Neural cell (in vitro differentiated cells): Measurements from ENCODE around the gene GLB1L2. TPM values are rescaled to one million over a fixed set of nuclear protein-coding genes. Genes with fewer than 3 reads are reported as not detected.

Source experiments
- H2AFZ ChIP-seq: fragments of 200-600, 300-800 bp; sonication (generic), shearing (Covaris generic); 2 replicates; pipeline ENCODE4 v1.6.0; 2014; ENCODE audit warnings: low read depth, mild to moderate bottlenecking, antibody characterized with exemption, low read length, moderate library complexity
- H3F3A ChIP-seq: fragments of 200-600 bp; shearing (Covaris generic); 2 replicates; pipeline ENCODE4 v1.6.1; 2016; ENCODE audit warnings: mild to moderate bottlenecking, moderate library complexity, mixed read lengths, antibody characterized with exemption, low read length; ENCODE audit not compliant: insufficient read depth, poor library complexity, severe bottlenecking
- H3K27ac ChIP-seq: fragments of 200-600, 300-800 bp; sonication (generic), shearing (Covaris generic); 2 replicates; pipeline ENCODE4 v1.5.1; 2014; ENCODE audit warnings: mild to moderate bottlenecking, low read length, moderate library complexity
- H3K27me3 ChIP-seq: fragments of 300-800, 200-600 bp; sonication (generic), shearing (Covaris generic); 2 replicates; pipeline ENCODE4 v1.6.0; 2014; ENCODE audit warnings: mild to moderate bottlenecking, low read depth, low read length, moderate library complexity; ENCODE audit not compliant: insufficient read depth
- H3K36me3 ChIP-seq: fragments of 300-800, 200-600 bp; sonication (generic), shearing (Covaris generic); 2 replicates; pipeline ENCODE4 v1.5.1; 2014; ENCODE audit warnings: mild to moderate bottlenecking, antibody characterized with exemption, low read length, moderate library complexity; ENCODE audit not compliant: insufficient read depth
- H3K4me2 ChIP-seq: fragments of 300-800, 200-600 bp; sonication (generic), shearing (Covaris generic); 2 replicates; pipeline ENCODE4 v1.6.0; 2014; ENCODE audit warnings: mild to moderate bottlenecking, low read length
- H3K4me3 ChIP-seq: fragments of 300-800, 200-600 bp; sonication (generic), shearing (Covaris generic); 2 replicates; pipeline ENCODE4 v1.5.1; 2014; ENCODE audit warnings: mild to moderate bottlenecking, low read length, moderate library complexity
- H3K79me2 ChIP-seq: fragments of 200-600 bp; shearing (Covaris generic); replicated peaks from 2 replicates; pipeline ENCODE4 v1.6.0; 2014; ENCODE audit warnings: mild to moderate bottlenecking, low read length, moderate library complexity; ENCODE audit not compliant: insufficient read depth
- H3K9ac ChIP-seq: fragments of 300-800, 200-600 bp; sonication (generic), shearing (Covaris generic); 2 replicates; pipeline ENCODE4 v1.6.1; 2016; ENCODE audit warnings: mild to moderate bottlenecking, low read length, mixed read lengths
- H3K9me2 ChIP-seq: fragments of 200-600 bp; shearing (Covaris generic); 2 replicates; pipeline ENCODE4 v1.6.1; 2016; ENCODE audit warnings: mild to moderate bottlenecking, low read length, mixed read lengths; ENCODE audit not compliant: insufficient read depth
- H3K9me3 ChIP-seq: fragments of 200-600, 300-800 bp; sonication (generic), shearing (Covaris generic); 2 replicates; pipeline ENCODE4 v1.6.1; 2016; ENCODE audit warnings: mild to moderate bottlenecking, mixed run types, low read length, moderate library complexity, mixed read lengths
- H4K20me1 ChIP-seq: fragments of 200-600 bp; shearing (Covaris generic); 2 replicates; pipeline ENCODE4 v1.6.1; 2016; ENCODE audit warnings: mild to moderate bottlenecking, mixed run types; ENCODE audit not compliant: insufficient read depth
- EP300 ChIP-seq: fragments of 450-650 bp; conservative IDR thresholded peaks from 2 replicates; pipeline ENCODE4 v1.6.1; 2014; ENCODE audit warnings: antibody characterized with exemption, mild to moderate bottlenecking, moderate library complexity; ENCODE audit not compliant: poor library complexity, severe bottlenecking
- EZH2 ChIP-seq: fragments of 200-600, 300-800 bp; shearing (Covaris generic), sonication (generic); IDR thresholded peaks from 2 replicates; pipeline ENCODE4 v1.6.1; 2014; ENCODE audit warnings: antibody characterized with exemption, low read length, borderline replicate concordance, mild to moderate bottlenecking; ENCODE audit not compliant: insufficient read depth, poor library complexity, severe bottlenecking
- MXI1 ChIP-seq: fragments of 450-650 bp; conservative IDR thresholded peaks from 2 replicates; pipeline ENCODE4 v1.6.1; 2014; ENCODE audit warnings: antibody characterized with exemption, mild to moderate bottlenecking; ENCODE audit not compliant: poor library complexity, severe bottlenecking
- POLR2AphosphoS5 ChIP-seq: IDR thresholded peaks from 2 replicates; pipeline ENCODE4 v1.6.1; 2012
- RAD21 ChIP-seq: fragments of 450-650 bp; conservative IDR thresholded peaks from 2 replicates; pipeline ENCODE4 v1.6.1; 2014; ENCODE audit warnings: antibody characterized with exemption, mild to moderate bottlenecking, moderate library complexity
- SMC3 ChIP-seq: fragments of 450-650 bp; conservative IDR thresholded peaks from 2 replicates; pipeline ENCODE4 v1.6.1; 2014; ENCODE audit warnings: antibody characterized with exemption, mild to moderate bottlenecking, moderate library complexity; ENCODE audit not compliant: poor library complexity
- TAF1 ChIP-seq: IDR thresholded peaks from 2 replicates; pipeline ENCODE4 v1.6.1; 2012; ENCODE audit warnings: low read depth
- polyA plus RNA-seq: library from polyadenylated mRNA; depleted of rRNA; stranded (reverse); fragments of >200 nt; gene quantifications from 2 replicates; pipeline ENCODE4 v1.2.3, GENCODE V29; 2014
- TF ChIP-seq, protein P1 (sequence below): fragments of 450-650 bp; IDR thresholded peaks from 2 replicates; pipeline ENCODE4 v1.5.1; 2014; ENCODE audit warnings: antibody characterized with exemption, mild to moderate bottlenecking, moderate library complexity; ENCODE audit not compliant: poor library complexity, severe bottlenecking
- TF ChIP-seq, protein P2 (sequence below): IDR thresholded peaks from 2 replicates; pipeline ENCODE4 v1.6.1; 2012; ENCODE audit warnings: borderline replicate concordance

GLB1L2 gene
- polyA plus RNA-seq, 1 donor from 2014 or later, result 1.6 TPM

DNA sequence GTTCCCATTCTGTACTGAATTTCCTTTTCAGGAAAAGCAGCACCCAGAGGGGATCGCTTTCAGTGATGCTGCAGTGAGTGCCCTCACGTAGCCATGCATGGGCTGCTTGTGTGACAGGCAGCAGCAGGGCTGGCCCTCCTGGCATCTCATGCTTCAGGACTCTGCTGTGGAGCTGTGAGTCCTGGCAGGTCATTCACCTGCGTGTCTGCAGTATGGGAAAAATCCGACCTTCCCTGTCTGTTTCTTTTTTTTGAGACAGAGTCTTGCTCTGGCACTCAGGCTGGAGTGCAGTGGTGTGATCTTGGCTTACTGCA is 13.4 kb downstream of the GLB1L2 start:
- H3K27me3 ChIP-seq, result no peaks in the 10 kb centered on the region
- TF ChIP-seq EZH2, result no peak
- no peak for TF ChIP-seq TAF1
- TF ChIP-seq EP300, result no peak
- TF ChIP-seq POLR2AphosphoS5, result no peak
- no peak for TF ChIP-seq MXI1
- TF ChIP-seq, protein P1, sequence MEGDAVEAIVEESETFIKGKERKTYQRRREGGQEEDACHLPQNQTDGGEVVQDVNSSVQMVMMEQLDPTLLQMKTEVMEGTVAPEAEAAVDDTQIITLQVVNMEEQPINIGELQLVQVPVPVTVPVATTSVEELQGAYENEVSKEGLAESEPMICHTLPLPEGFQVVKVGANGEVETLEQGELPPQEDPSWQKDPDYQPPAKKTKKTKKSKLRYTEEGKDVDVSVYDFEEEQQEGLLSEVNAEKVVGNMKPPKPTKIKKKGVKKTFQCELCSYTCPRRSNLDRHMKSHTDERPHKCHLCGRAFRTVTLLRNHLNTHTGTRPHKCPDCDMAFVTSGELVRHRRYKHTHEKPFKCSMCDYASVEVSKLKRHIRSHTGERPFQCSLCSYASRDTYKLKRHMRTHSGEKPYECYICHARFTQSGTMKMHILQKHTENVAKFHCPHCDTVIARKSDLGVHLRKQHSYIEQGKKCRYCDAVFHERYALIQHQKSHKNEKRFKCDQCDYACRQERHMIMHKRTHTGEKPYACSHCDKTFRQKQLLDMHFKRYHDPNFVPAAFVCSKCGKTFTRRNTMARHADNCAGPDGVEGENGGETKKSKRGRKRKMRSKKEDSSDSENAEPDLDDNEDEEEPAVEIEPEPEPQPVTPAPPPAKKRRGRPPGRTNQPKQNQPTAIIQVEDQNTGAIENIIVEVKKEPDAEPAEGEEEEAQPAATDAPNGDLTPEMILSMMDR, result no peak
- TF ChIP-seq SMC3, result no peak
- no peak for TF ChIP-seq RAD21
- TF ChIP-seq, protein P2, sequence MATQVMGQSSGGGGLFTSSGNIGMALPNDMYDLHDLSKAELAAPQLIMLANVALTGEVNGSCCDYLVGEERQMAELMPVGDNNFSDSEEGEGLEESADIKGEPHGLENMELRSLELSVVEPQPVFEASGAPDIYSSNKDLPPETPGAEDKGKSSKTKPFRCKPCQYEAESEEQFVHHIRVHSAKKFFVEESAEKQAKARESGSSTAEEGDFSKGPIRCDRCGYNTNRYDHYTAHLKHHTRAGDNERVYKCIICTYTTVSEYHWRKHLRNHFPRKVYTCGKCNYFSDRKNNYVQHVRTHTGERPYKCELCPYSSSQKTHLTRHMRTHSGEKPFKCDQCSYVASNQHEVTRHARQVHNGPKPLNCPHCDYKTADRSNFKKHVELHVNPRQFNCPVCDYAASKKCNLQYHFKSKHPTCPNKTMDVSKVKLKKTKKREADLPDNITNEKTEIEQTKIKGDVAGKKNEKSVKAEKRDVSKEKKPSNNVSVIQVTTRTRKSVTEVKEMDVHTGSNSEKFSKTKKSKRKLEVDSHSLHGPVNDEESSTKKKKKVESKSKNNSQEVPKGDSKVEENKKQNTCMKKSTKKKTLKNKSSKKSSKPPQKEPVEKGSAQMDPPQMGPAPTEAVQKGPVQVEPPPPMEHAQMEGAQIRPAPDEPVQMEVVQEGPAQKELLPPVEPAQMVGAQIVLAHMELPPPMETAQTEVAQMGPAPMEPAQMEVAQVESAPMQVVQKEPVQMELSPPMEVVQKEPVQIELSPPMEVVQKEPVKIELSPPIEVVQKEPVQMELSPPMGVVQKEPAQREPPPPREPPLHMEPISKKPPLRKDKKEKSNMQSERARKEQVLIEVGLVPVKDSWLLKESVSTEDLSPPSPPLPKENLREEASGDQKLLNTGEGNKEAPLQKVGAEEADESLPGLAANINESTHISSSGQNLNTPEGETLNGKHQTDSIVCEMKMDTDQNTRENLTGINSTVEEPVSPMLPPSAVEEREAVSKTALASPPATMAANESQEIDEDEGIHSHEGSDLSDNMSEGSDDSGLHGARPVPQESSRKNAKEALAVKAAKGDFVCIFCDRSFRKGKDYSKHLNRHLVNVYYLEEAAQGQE, result no peak
- no peaks in the 10 kb centered on the region for H3F3A ChIP-seq
- no peaks in the 10 kb centered on the region for H3K79me2 ChIP-seq
- H3K9ac ChIP-seq, result no peak overlapping the region
- no peak overlapping the region for H2AFZ ChIP-seq
- no peak overlapping the region for H3K4me3 ChIP-seq
- no peaks in the 10 kb centered on the region for H3K9me3 ChIP-seq
- H4K20me1 ChIP-seq, result no peaks in the 10 kb centered on the region
- no peaks in the 10 kb centered on the region for H3K9me2 ChIP-seq
- no peak overlapping the region for H3K27ac ChIP-seq
- no peak overlapping the region for H3K4me2 ChIP-seq
- H3K36me3 ChIP-seq, result no peaks in the 10 kb centered on the region

DNA sequence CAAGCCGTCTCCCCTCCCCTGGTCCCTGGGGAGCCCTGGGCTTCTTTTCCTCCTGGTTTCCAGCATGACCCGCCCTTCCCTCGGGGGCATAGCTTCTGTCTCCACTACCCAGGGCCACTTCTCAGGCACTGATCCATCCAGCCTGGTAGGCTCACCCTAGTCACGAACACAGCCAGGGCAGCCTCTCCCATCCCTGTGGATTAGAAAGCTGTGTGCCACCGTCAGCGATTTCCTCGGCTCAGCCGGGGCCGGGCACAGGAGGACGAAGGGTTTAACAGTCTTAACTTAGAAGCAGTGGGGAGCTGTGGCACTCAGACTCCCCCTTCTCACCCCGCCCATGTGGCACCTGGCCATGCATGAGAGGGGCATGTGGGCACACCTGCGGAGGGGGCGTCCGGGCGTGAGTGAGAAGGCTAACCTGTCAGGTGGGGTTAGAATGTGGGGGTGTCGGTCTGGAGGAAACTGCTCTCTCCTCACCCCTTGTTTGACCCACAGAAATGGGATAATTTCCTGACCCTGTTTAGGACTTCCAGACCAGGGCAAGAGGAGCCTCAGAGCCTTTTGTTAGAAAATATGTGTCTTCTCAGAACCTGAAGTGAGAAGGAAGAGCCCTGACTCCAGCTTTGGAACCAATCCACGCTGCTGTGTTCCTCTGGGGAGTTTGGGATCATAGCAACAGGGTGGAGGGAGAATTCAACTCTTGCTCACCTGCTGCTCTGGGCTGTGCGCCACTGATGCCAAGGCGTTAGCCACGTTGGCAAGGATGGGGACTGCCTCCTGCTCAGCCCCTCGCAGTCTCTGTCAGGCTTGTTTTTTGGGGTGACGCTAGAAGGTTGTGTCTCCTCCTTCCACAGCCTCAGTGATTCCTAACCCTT is 14.6 kb downstream of the GLB1L2 start:
- H3K4me2 ChIP-seq, result no peak overlapping the region
- H3K4me3 ChIP-seq, result no peak overlapping the region
- H3K79me2 ChIP-seq, result no peaks in the 10 kb centered on the region
- no peaks in the 10 kb centered on the region for H3K9me2 ChIP-seq
- no peak for TF ChIP-seq EZH2
- no peak for TF ChIP-seq RAD21
- TF ChIP-seq, protein P1, result no peak
- TF ChIP-seq POLR2AphosphoS5, result no peak
- TF ChIP-seq MXI1, result no peak
- TF ChIP-seq, protein P2, result no peak
- TF ChIP-seq TAF1, result no peak
- no peak for TF ChIP-seq EP300
- no peak for TF ChIP-seq SMC3
- H3K9ac ChIP-seq, result no peak overlapping the region
- no peak overlapping the region for H2AFZ ChIP-seq
- H3K36me3 ChIP-seq, result no peaks in the 10 kb centered on the region
- no peaks in the 10 kb centered on the region for H3K27me3 ChIP-seq
- H3K9me3 ChIP-seq, result no peaks in the 10 kb centered on the region
- no peak overlapping the region for H3K27ac ChIP-seq
- H4K20me1 ChIP-seq, result no peaks in the 10 kb centered on the region
- H3F3A ChIP-seq, result no peaks in the 10 kb centered on the region
